ENCODE results near the gene AJAP1. TPM values are rescaled to one million over a fixed set of nuclear protein-coding genes. Genes with fewer than 3 reads are reported as not detected.

Gene AJAP1
- polyA plus RNA-seq, 1 experiment, result not detected

GRCh38 chr1:4674676-4675075, 20.3 kb downstream of the AJAP1 start:
- peaks cover 79% of the 10 kb centered on the region for H3K9me3 ChIP-seq (ENCODE audit: control insufficient read depth, insufficient read depth, low read length)
- H3K27me3 ChIP-seq (ENCODE audit: control insufficient read depth, insufficient read depth, low read length), result no peaks in the 10 kb centered on the region
- no peak for DNase-seq (ENCODE audit: low read depth, low spot score)
- TF ChIP-seq CTCF (IDR thresholded peaks at IDR 0.05; ENCODE audit: low read depth, low read length), result no peak
- no peak overlapping the region for H3K4me3 ChIP-seq (ENCODE audit: low read depth, low read length)
- no peak overlapping the region for H3K27ac ChIP-seq (ENCODE audit: low read depth, low read length)
- ChIA-PET POLR2A (no interaction called here), CTCF (no interaction called here)

GRCh38 chr1:4675454-4676186, 21.2 kb downstream of the AJAP1 start:
- ChIA-PET CTCF (no interaction called here), POLR2A (no interaction called here)
- Histone ChIP-seq H3K4me3 (ENCODE audit: low read depth, low read length) (no peak overlapping the region), H3K9me3 (ENCODE audit: control insufficient read depth, insufficient read depth, low read length) (peaks cover 71% of the 10 kb centered on the region), H3K27ac (ENCODE audit: low read depth, low read length) (no peak overlapping the region), H3K27me3 (ENCODE audit: control insufficient read depth, insufficient read depth, low read length) (no peaks in the 10 kb centered on the region)
- TF ChIP-seq CTCF (IDR thresholded peaks at IDR 0.05; ENCODE audit: low read depth, low read length), result no peak
- DNase-seq (ENCODE audit: low read depth, low spot score), result no peak

- ChIA-PET CTCF (no interaction called here), POLR2A (no interaction called here)
- Histone ChIP-seq H3K9me3 (ENCODE audit: control insufficient read depth, insufficient read depth, low read length) (peaks cover 68% of the 10 kb centered on the region), H3K27ac (ENCODE audit: low read depth, low read length) (no peak overlapping the region), H3K27me3 (ENCODE audit: control insufficient read depth, insufficient read depth, low read length) (no peaks in the 10 kb centered on the region), H3K4me3 (ENCODE audit: low read depth, low read length) (no peak overlapping the region)
- no peak for DNase-seq (ENCODE audit: low read depth, low spot score)
- no peak for TF ChIP-seq CTCF (IDR thresholded peaks at IDR 0.05; ENCODE audit: low read depth, low read length)
Observed at GRCh38 chr1:4676253-4676652, 21.8 kb downstream of the AJAP1 start.

DNA sequence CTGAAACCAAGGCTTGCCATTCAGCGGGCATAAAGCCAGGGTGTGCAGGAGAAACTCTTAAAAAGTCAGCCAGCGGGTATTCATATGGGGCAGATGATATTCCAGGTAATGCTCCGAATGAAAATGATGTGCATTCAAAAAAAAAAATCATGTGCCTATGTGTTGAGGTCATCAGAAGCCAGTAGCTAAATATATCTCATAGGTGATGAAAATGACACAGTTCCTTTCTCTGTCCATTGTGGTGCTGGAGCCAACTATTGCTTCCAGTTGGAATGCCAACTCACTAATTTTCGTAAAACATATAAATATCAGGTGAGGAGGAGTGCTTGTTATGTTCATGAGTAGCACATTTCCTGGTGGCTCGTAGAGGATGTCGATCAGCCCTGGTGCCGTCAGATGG, 23.2 kb downstream of the AJAP1 start:
- Histone ChIP-seq H3K9me3 (ENCODE audit: control insufficient read depth, insufficient read depth, low read length) (peaks cover 68% of the 10 kb centered on the region), H3K27ac (ENCODE audit: low read depth, low read length) (no peak overlapping the region), H3K4me3 (ENCODE audit: low read depth, low read length) (no peak overlapping the region), H3K27me3 (ENCODE audit: control insufficient read depth, insufficient read depth, low read length) (no peaks in the 10 kb centered on the region)
- ChIA-PET POLR2A (no interaction called here), CTCF (no interaction called here)
- no peak for TF ChIP-seq CTCF (IDR thresholded peaks at IDR 0.05; ENCODE audit: low read depth, low read length)
- DNase-seq (ENCODE audit: low read depth, low spot score), result no peak

GRCh38 chr1:4678066-4678717, 23.8 kb downstream of the AJAP1 start:
- POLR2A ChIA-PET, result no interaction called here
- no peak for TF ChIP-seq CTCF (IDR thresholded peaks at IDR 0.05; ENCODE audit: low read depth, low read length)
- Histone ChIP-seq H3K27ac (ENCODE audit: low read depth, low read length) (no peak overlapping the region), H3K27me3 (ENCODE audit: control insufficient read depth, insufficient read depth, low read length) (no peaks in the 10 kb centered on the region), H3K4me3 (ENCODE audit: low read depth, low read length) (no peak overlapping the region), H3K9me3 (ENCODE audit: control insufficient read depth, insufficient read depth, low read length) (peaks cover 68% of the 10 kb centered on the region)
- DNase-seq (ENCODE audit: low read depth, low spot score), result no peak
- CTCF ChIA-PET, result no interaction called here
